PFSK-1 (cell line): ENCODE results near the gene AGR3.

Experiments used
- FOXP2 ChIP-seq: optimal IDR thresholded peaks from 2 replicates; pipeline ENCODE3; 2011; ENCODE audit warnings: borderline replicate concordance, control low read depth, inconsistent platforms; ENCODE audit not compliant: insufficient read depth; ENCODE audit errors: extremely low read length, extremely low read depth
- POLR2AphosphoS5 ChIP-seq: IDR thresholded peaks from 2 replicates; pipeline ENCODE4 v1.6.1; 2012; ENCODE audit warnings: low read depth, mild to moderate bottlenecking, control low read depth, low read length, moderate library complexity
- REST ChIP-seq, 2 experiments: IDR thresholded peaks; 2 replicates each; pipeline versions ENCODE4 v1.6.1 to v1.8.0; 2011 to 2012; ENCODE audit warnings: low read depth in 2 of 2, low read length in 2 of 2, control low read depth in 1 of 2, inconsistent platforms in 1 of 2, mild to moderate bottlenecking in 1 of 2, moderate library complexity in 1 of 2; ENCODE audit not compliant: insufficient read depth in 1 of 2
- SIN3A ChIP-seq: IDR thresholded peaks from 2 replicates; pipeline ENCODE4 v1.6.1; 2012; ENCODE audit warnings: mild to moderate bottlenecking, low read length, moderate library complexity, borderline replicate concordance; ENCODE audit not compliant: insufficient read depth
- TAF1 ChIP-seq: IDR thresholded peaks from 2 replicates; pipeline ENCODE4 v1.6.1; 2012; ENCODE audit warnings: low read length, control low read depth, borderline replicate concordance; ENCODE audit not compliant: insufficient read depth

The AGR3 gene

GRCh38 chr7:16883918-16884317, 2.1 kb upstream of the AGR3 start:
- no peak for TF ChIP-seq POLR2AphosphoS5
- no peak for TF ChIP-seq TAF1
- TF ChIP-seq SIN3A = no peak
- TF ChIP-seq FOXP2 = no peak
- no peak for TF ChIP-seq REST (IDR thresholded peaks at IDR 0.05; ENCODE audit: insufficient read depth in 1 of 2, low read depth in 2 of 2, low read length in 2 of 2)

- no peak for TF ChIP-seq REST (IDR thresholded peaks at IDR 0.05; ENCODE audit: insufficient read depth in 1 of 2, low read depth in 2 of 2, low read length in 2 of 2)
- TF ChIP-seq POLR2AphosphoS5 = no peak
- TF ChIP-seq FOXP2 = no peak
- TF ChIP-seq SIN3A = no peak
- TF ChIP-seq TAF1 = no peak
These were observed 1.2 kb downstream of the AGR3 start for GRCh38 chr7:16880554-16880953.

GRCh38 chr7:16879181-16879580, 2.6 kb downstream of the AGR3 start:
- TF ChIP-seq SIN3A (no peak), POLR2AphosphoS5 (no peak), REST (IDR thresholded peaks at IDR 0.05; ENCODE audit: insufficient read depth in 1 of 2, low read depth in 2 of 2, low read length in 2 of 2) (no peak), TAF1 (no peak), FOXP2 (no peak)

GRCh38 chr7:16875861-16876260, 5.9 kb downstream of the AGR3 start:
- no peak for TF ChIP-seq POLR2AphosphoS5
- no peak for TF ChIP-seq FOXP2
- TF ChIP-seq REST (IDR thresholded peaks at IDR 0.05; ENCODE audit: insufficient read depth in 1 of 2, low read depth in 2 of 2, low read length in 2 of 2) = no peak
- TF ChIP-seq TAF1 = no peak
- TF ChIP-seq SIN3A = no peak

- TF ChIP-seq TAF1 (no peak), SIN3A (no peak), POLR2AphosphoS5 (no peak), FOXP2 (no peak)
These were observed 7.7 kb downstream of the AGR3 start for GRCh38 chr7:16874066-16874465.
